Smooth muscle cell (in vitro differentiated cells): ENCODE measurements around the gene PLCB3. TPM values are rescaled to one million over a fixed set of nuclear protein-coding genes. Genes with fewer than 3 reads are reported as not detected.
A peak's percentile ranks its signal among the peaks of the same experiment; 100 is the strongest.

Experiments used
- DNase-seq: peaks from one replicate; lab custom pipeline; 2025; ENCODE audit not compliant: unreplicated experiment; lab: John Stamatoyannopoulos, UW
- H2AFZ ChIP-seq: fragments of 200-600 bp; sonication (generic); 2 replicates; pipeline ENCODE4 v1.6.0; 2016; ENCODE audit warnings: antibody characterized with exemption, low read depth, mild to moderate bottlenecking
- H3F3A ChIP-seq: fragments of 200-600 bp; sonication (generic); 2 replicates; pipeline ENCODE4 v1.6.0; 2017; ENCODE audit warnings: antibody characterized with exemption, low read depth
- H3K27ac ChIP-seq: fragments of 200-600 bp; sonication (generic); 2 replicates; pipeline ENCODE4 v1.5.1; 2016; ENCODE audit warnings: low read depth, mild to moderate bottlenecking
- H3K27me3 ChIP-seq: fragments of 200-600 bp; sonication (generic); 2 replicates; pipeline ENCODE4 v1.6.1; 2016; ENCODE audit warnings: low read depth, mild to moderate bottlenecking
- H3K36me3 ChIP-seq: fragments of 200-600 bp; sonication (generic); 2 replicates; pipeline ENCODE4 v1.5.1; 2016; ENCODE audit warnings: low read depth
- H3K4me1 ChIP-seq: fragments of 200-600 bp; sonication (generic); 2 replicates; pipeline ENCODE4 v1.5.1; 2016; ENCODE audit warnings: low read depth
- H3K4me2 ChIP-seq: fragments of 200-600 bp; sonication (generic); 2 replicates; pipeline ENCODE4 v1.6.0; 2016; ENCODE audit warnings: mild to moderate bottlenecking
- H3K4me3 ChIP-seq: fragments of 200-600 bp; sonication (generic); 2 replicates; pipeline ENCODE4 v1.5.1; 2016; ENCODE audit warnings: mild to moderate bottlenecking
- H3K79me2 ChIP-seq: fragments of 200-600 bp; sonication (generic); 2 replicates; pipeline ENCODE4 v1.6.0; 2016; ENCODE audit warnings: low read depth, mild to moderate bottlenecking
- H3K9ac ChIP-seq: fragments of 200-600 bp; sonication (generic); 2 replicates; pipeline ENCODE4 v1.6.0; 2016; ENCODE audit warnings: low read depth
- H3K9me3 ChIP-seq: fragments of 200-600 bp; sonication (generic); replicated peaks from 2 replicates; pipeline ENCODE4 v1.5.1; 2016; ENCODE audit warnings: low read depth
- H4K20me1 ChIP-seq: fragments of 200-600 bp; sonication (generic); 2 replicates; pipeline ENCODE4 v1.6.0; 2016; ENCODE audit warnings: low read depth
- WGBS: methylation state at CpG from one replicate; pipeline ENCODE4 v1.1.7; 2016; ENCODE audit warnings: low lambda C conversion rate; 5-methylcytosine and 5-hydroxymethylcytosine counted together
- polyA plus RNA-seq: library from polyadenylated mRNA; unstranded; fragments of >200 nt; fragmentation: Nextera tagmentation; extraction: Ambion mirVana; gene quantifications from 2 replicates; pipeline ENCODE4 v1.2.1, GENCODE V29; 2016
- total RNA-seq: library from RNA; depleted of rRNA; stranded (reverse); fragments of >200 nt; gene quantifications from 2 replicates; pipeline ENCODE4 v1.2.3, GENCODE V29; 2014
- TF ChIP-seq, protein P1 (sequence below): fragments of 200-600 bp; sonication (generic); IDR thresholded peaks from 2 replicates; pipeline ENCODE4 v1.5.1; 2017; ENCODE audit warnings: borderline replicate concordance, mild to moderate bottlenecking, antibody characterized with exemption; ENCODE audit not compliant: insufficient read depth, poor library complexity, severe bottlenecking

Gene PLCB3
- total and polyA plus RNA-seq, 2 experiments from 2014 or later = 15.0 to 15.6 TPM

DNA sequence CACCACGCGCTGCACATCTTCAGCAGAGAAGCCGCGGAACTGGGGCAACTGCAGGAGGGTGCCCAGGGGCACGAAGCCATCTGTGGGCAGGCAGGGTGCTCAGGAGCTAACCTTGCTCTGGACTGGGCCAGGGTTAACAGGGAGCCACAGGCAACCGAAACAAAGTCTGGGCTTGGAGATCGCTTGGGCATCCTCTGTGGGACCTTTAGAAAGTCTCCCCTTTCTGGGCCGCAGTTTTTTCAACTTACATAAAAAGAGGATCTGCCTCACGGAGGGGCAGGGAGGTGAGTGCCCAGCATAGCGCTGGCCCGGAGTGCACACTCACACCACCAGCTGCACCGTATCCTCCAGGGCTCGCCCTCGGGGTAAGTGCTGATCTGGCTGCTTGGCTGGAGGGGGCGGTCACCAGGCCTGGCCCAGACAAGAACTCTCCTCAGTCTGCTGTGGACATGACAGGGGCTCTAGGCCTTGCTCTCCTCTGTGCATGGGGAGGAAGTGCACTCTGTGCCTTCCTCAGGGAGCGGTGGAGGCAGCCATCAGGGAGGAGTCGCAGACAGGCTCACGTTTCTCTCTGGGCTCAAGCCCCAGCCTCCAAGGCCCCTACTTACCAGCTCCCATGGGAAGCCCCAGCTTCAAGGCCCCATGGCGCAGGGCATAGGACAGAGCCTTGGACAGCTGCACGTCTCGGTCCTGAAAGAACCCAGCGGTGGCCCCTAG lies 26.3 kb upstream of the PLCB3 start:
- H3K4me1 ChIP-seq = peaks cover 16% of the 10 kb centered on the region
- no peaks in the 10 kb centered on the region for H3K36me3 ChIP-seq
- peak overlapping the region; percentile 63 for H3K4me3 ChIP-seq
- no peak overlapping the region for H3K9ac ChIP-seq
- H2AFZ ChIP-seq = no peak overlapping the region
- H3F3A ChIP-seq = no peaks in the 10 kb centered on the region
- TF ChIP-seq, protein P1, sequence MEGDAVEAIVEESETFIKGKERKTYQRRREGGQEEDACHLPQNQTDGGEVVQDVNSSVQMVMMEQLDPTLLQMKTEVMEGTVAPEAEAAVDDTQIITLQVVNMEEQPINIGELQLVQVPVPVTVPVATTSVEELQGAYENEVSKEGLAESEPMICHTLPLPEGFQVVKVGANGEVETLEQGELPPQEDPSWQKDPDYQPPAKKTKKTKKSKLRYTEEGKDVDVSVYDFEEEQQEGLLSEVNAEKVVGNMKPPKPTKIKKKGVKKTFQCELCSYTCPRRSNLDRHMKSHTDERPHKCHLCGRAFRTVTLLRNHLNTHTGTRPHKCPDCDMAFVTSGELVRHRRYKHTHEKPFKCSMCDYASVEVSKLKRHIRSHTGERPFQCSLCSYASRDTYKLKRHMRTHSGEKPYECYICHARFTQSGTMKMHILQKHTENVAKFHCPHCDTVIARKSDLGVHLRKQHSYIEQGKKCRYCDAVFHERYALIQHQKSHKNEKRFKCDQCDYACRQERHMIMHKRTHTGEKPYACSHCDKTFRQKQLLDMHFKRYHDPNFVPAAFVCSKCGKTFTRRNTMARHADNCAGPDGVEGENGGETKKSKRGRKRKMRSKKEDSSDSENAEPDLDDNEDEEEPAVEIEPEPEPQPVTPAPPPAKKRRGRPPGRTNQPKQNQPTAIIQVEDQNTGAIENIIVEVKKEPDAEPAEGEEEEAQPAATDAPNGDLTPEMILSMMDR = no peak
- H3K27me3 ChIP-seq = no peaks in the 10 kb centered on the region
- 78% methylated on average over 22 of the region's 22 CpGs for WGBS
- peak overlapping the region; percentile 97 for H3K4me2 ChIP-seq
- H3K9me3 ChIP-seq = no peaks in the 10 kb centered on the region
- no peaks in the 10 kb centered on the region for H4K20me1 ChIP-seq
- no peak overlapping the region for H3K27ac ChIP-seq
- H3K79me2 ChIP-seq = peaks cover 16% of the 10 kb centered on the region
- DNase-seq = no peak

DNA sequence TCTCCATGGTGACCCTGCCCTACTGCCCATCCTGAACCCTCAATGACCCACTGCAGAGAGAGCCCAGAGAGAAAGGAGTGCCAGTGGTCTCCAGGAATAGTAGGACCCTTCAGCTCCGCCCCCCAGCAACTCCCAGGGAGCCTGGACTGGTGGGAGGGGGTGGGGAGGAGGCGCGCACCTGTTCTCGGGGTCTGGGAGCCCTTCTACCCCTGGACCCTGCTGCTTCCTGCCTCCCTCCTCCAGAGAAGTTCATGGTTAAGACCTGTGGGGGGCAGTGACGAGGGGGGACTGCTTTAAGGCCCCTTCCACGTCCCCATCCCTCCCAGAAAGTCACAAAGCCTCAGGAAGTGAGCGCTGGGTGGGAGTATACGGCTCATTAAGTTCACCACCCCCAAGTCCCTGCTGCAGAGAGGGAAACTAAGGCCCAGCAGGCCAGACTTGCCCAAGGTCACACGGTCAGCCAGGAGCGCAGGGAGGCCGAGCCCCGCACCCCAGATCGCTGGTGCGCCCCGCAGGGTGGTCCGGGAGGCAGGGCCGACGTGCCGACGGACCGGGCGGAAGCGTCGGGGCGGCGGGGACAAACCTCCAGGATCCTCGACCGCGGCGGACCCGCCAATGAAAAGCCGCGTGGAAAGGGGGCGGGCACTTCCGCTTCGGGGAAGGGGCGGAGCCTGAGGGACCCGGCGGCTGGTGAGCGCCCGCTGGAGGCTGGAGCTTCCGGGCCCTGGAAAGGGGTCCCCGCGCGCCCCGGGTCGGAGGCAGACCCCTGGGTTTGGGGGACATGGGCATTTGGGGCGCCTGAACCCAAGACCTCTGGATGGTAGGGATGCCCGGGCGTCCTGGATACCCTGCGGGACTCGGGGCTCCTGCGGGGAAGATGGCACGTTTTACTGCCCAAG lies 25.5 kb upstream of the PLCB3 start, which contains the start of the genes NUDT22 and TRPT1:
Gene NUDT22, plus strand, starts transcription at position 667 of the 899 bp plus-strand sequence. CDS start 379 bp downstream, outside the sequence.
Gene TRPT1, minus strand, starts transcription at position 579 of the 899 bp plus-strand sequence. Its CDS starts 326 bp downstream, at position 253.
- no peaks in the 10 kb centered on the region for H3K27me3 ChIP-seq
- no peaks in the 10 kb centered on the region for H3K9me3 ChIP-seq
- H3K4me1 ChIP-seq = peaks cover 17% of the 10 kb centered on the region
- 4% methylated on average over 40 of the region's 54 CpGs for WGBS
- DNase-seq = peak; percentile 75
- peak within 1 kb of the TSS; percentile 61 for H3K9ac ChIP-seq
- no peak within 1 kb of the TSS for H3K27ac ChIP-seq
- H3K79me2 ChIP-seq = peaks cover 16% of the 10 kb centered on the region
- no peaks in the 10 kb centered on the region for H3F3A ChIP-seq
- H2AFZ ChIP-seq = no peak within 1 kb of the TSS
- H3K36me3 ChIP-seq = no peaks in the 10 kb centered on the region
- peak within 1 kb of the TSS; percentile 97 for H3K4me2 ChIP-seq
- H4K20me1 ChIP-seq = no peaks in the 10 kb centered on the region
- TF ChIP-seq, protein P1 = peak; percentile 25
- peak within 1 kb of the TSS; percentile 63 for H3K4me3 ChIP-seq

DNA sequence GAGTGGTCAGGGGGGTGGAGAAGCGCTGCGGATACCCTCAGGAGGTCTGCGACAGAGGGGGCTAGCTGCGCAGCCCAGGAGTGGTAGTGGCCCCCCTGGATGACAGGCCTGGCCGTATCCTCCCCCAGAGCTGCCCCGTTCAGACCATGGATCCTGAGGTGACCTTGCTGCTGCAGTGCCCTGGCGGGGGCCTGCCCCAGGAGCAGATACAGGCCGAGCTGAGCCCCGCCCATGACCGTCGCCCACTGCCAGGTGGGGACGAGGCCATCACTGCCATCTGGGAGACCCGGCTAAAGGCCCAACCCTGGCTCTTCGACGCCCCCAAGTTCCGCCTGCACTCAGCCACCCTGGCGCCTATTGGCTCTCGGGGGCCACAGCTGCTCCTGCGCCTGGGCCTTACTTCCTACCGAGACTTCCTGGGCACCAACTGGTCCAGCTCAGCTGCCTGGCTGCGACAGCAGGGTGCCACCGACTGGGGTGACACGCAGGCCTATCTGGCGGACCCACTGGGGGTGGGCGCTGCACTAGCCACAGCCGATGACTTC lies 24.8 kb upstream of the PLCB3 start:
- TF ChIP-seq, protein P1 = no peak
- peaks cover 19% of the 10 kb centered on the region for H3K4me1 ChIP-seq
- peaks cover 19% of the 10 kb centered on the region for H3K79me2 ChIP-seq
- H3K36me3 ChIP-seq = no peaks in the 10 kb centered on the region
- H3K9me3 ChIP-seq = no peaks in the 10 kb centered on the region
- H3F3A ChIP-seq = no peaks in the 10 kb centered on the region
- H4K20me1 ChIP-seq = no peaks in the 10 kb centered on the region
- peak overlapping the region; percentile 61 for H3K9ac ChIP-seq
- no peak overlapping the region for H3K27ac ChIP-seq
- H3K4me3 ChIP-seq = peak overlapping the region; percentile 63
- WGBS = 32% methylated on average over 23 of the region's 26 CpGs
- H3K27me3 ChIP-seq = no peaks in the 10 kb centered on the region
- DNase-seq = no peak
- peak overlapping the region; percentile 97 for H3K4me2 ChIP-seq
- H2AFZ ChIP-seq = no peak overlapping the region
